BE2C (cell line): ENCODE results near the gene FAM110A.

ENCODE experiments used
- DNase-seq: peaks from one replicate; pipeline ENCODE4 v3.0.0-alpha.2; 2020
- H3K27me3 ChIP-seq: fragments of 250-450 bp; sonication (Bioruptor Pico); 2 replicates; pipeline ENCODE4 v1.5.1; 2020; ENCODE audit warnings: mild to moderate bottlenecking
- H3K36me3 ChIP-seq: fragments of 250-450 bp; sonication (Bioruptor Pico); 2 replicates; pipeline ENCODE4 v1.5.1; 2020; ENCODE audit warnings: mild to moderate bottlenecking
- H3K4me1 ChIP-seq: fragments of 250-450 bp; sonication (Bioruptor Pico); 2 replicates; pipeline ENCODE4 v1.5.1; 2020
- H3K4me3 ChIP-seq: 2 replicates; pipeline ENCODE4 v1.5.1; 2011; ENCODE audit warnings: low read depth, low read length
- H3K9me3 ChIP-seq: fragments of 250-450 bp; sonication (Bioruptor Pico); 2 replicates; pipeline ENCODE4 v1.5.1; 2020
- TF ChIP-seq, protein P1 (sequence below): IDR thresholded peaks from 2 replicates; pipeline ENCODE4 v1.5.1; 2012; ENCODE audit warnings: mild to moderate bottlenecking, low read depth, low read length

Gene FAM110A

DNA sequence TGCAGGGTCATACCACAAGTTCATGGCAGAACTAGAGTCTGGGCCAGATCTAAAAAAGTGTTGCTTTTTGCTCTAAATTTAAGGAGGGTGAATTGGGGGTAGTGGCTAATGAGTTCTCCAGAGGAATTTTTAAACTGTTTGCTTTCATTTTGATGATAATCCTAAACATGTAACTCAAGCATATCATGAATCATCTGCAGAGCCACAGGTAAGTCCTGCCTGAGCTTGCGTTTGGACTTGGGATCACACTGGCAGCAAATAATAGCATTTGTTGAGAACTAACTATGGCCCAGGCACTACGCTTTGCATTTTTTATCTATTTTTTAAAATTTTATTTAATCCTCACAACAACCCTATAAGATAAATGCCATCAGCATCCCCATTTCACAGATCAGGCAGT lies 27.4 kb downstream of the FAM110A start:
- Histone ChIP-seq H3K4me3 (no peak overlapping the region), H3K36me3 (no peaks in the 10 kb centered on the region), H3K4me1 (no peaks in the 10 kb centered on the region), H3K27me3 (no peaks in the 10 kb centered on the region), H3K9me3 (no peaks in the 10 kb centered on the region)
- no peak for DNase-seq
- TF ChIP-seq, protein P1, sequence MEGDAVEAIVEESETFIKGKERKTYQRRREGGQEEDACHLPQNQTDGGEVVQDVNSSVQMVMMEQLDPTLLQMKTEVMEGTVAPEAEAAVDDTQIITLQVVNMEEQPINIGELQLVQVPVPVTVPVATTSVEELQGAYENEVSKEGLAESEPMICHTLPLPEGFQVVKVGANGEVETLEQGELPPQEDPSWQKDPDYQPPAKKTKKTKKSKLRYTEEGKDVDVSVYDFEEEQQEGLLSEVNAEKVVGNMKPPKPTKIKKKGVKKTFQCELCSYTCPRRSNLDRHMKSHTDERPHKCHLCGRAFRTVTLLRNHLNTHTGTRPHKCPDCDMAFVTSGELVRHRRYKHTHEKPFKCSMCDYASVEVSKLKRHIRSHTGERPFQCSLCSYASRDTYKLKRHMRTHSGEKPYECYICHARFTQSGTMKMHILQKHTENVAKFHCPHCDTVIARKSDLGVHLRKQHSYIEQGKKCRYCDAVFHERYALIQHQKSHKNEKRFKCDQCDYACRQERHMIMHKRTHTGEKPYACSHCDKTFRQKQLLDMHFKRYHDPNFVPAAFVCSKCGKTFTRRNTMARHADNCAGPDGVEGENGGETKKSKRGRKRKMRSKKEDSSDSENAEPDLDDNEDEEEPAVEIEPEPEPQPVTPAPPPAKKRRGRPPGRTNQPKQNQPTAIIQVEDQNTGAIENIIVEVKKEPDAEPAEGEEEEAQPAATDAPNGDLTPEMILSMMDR: no peak

DNA sequence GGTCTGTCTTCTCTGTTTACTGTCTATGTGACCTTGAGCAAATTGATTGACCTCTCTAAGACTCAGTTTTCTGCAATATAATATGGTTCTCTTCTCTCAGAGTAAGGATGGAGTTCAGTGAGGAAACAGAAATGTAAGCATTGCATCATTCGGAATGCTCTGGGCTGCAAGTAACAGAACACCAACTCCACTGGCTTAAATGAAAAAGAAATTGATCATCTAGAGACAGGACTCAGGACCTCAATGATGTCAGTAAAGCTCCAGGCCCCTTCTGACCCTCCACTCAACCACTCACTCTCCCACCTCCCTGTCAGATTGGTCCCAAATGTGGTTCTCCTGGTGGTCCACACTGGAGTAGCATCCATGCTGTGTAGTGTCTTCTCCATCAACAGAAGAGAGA lies 31.9 kb downstream of the FAM110A start:
- TF ChIP-seq, protein P1: no peak
- no peaks in the 10 kb centered on the region for H3K4me1 ChIP-seq
- H3K36me3 ChIP-seq: no peaks in the 10 kb centered on the region
- DNase-seq: no peak
- H3K9me3 ChIP-seq: no peaks in the 10 kb centered on the region
- no peaks in the 10 kb centered on the region for H3K27me3 ChIP-seq
- no peak overlapping the region for H3K4me3 ChIP-seq

DNA sequence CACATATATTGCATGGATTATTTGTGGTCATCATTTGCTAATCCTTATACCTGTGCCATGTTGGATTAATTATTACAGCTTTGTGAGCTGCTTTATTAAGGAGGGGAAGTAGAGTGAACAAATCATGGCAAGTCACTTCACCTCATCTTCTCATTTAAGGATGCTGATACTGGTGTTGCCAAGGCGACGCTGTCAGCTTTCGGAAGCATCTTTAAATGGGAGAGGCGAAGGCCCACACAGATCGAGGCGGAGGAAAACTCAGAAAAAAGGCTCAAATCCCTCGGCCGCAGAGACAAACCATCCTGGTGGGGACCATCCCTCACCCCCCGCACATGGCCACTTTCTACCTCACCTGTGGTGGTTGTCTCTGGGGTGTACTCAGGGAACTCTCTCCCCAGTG lies 34.8 kb downstream of the FAM110A start:
- Histone ChIP-seq H3K4me1 (no peaks in the 10 kb centered on the region), H3K9me3 (no peaks in the 10 kb centered on the region), H3K27me3 (no peaks in the 10 kb centered on the region), H3K36me3 (no peaks in the 10 kb centered on the region), H3K4me3 (no peak overlapping the region)
- no peak for DNase-seq
- TF ChIP-seq, protein P1: no peak

DNA sequence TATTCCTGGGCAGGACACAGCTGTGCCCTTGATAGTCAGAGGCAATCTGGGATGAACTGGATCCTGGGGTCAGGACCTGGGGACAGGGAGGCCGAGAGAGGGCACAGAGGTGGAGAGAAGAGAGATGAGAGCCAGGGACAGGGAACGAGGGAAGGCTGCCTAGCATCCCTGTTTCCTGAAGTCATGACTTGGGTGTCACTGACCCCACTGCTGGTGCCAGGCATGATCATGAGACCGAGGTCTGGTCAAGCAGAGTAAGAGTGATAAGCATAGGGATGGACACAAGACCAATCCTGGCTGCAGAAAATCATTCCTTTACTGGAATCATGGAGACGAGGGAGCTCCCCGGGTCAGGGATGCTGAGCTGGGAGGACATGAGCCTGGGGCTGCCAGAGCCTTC lies 36.1 kb downstream of the FAM110A start:
- H3K4me1 ChIP-seq: no peaks in the 10 kb centered on the region
- no peaks in the 10 kb centered on the region for H3K9me3 ChIP-seq
- TF ChIP-seq, protein P1: no peak
- no peak for DNase-seq
- no peaks in the 10 kb centered on the region for H3K27me3 ChIP-seq
- H3K36me3 ChIP-seq: no peaks in the 10 kb centered on the region
- H3K4me3 ChIP-seq: no peak overlapping the region

DNA sequence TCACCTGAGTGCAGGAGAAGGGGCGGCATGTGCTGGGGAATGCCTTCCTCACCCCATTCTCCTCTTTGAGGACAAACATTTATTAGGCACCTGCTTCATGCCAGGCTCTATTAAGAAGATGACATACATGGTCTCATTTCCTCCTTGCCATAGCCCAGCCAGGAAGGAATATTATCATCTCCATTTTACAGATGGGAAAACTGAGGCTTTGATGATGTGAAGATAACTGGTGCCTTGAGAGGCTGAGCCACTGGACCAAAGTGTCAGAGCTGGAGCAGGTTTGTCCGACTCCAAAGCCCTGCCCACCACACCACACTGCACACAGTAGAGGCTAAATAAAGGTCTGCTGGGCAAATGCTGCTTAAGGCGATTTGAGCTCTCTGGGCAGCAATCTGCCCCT lies 37.2 kb downstream of the FAM110A start:
- Histone ChIP-seq H3K4me1 (no peaks in the 10 kb centered on the region), H3K4me3 (no peak overlapping the region), H3K9me3 (no peaks in the 10 kb centered on the region), H3K27me3 (no peaks in the 10 kb centered on the region), H3K36me3 (no peaks in the 10 kb centered on the region)
- TF ChIP-seq, protein P1: no peak
- DNase-seq: no peak

DNA sequence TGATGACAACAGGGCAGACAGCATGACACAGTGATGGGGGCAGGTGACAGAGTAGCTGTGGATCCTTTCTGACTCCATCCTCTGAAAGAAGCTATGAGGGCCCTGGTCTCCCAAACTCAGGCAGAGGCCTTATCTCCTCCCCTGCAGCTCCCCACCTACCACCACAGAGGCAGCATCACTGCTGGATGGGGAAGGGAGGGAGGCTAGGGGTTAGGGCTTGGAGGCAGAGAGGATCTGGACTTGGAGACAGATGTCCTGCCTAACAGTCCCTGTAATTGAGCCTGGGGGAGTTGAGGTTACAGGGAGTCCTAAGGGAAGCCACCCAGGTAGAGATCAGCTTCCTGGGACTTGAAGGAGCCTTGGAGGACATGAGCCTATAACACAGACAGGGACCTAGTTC lies 37.9 kb downstream of the FAM110A start:
- DNase-seq: no peak
- H3K4me1 ChIP-seq: no peaks in the 10 kb centered on the region
- no peak overlapping the region for H3K4me3 ChIP-seq
- no peaks in the 10 kb centered on the region for H3K36me3 ChIP-seq
- TF ChIP-seq, protein P1: no peak
- H3K9me3 ChIP-seq: no peaks in the 10 kb centered on the region
- no peaks in the 10 kb centered on the region for H3K27me3 ChIP-seq
